ENCODE data around the gene PLK4. TPM values are rescaled to one million over a fixed set of nuclear protein-coding genes. Genes with fewer than 3 reads are reported as not detected.
A peak's percentile ranks its signal among the peaks of the same experiment; 100 is the strongest.
"Not testable (repeated sequence)": the region's sequence is repeated elsewhere in the genome, so short reads cannot be mapped to it uniquely, and the experiment has no call there.

The PLK4 gene
- total RNA-seq, 2 experiments from 2014 or later, result 44.7 to 52.3 TPM

GRCh38 chr4:127868196-127868595 lies 12.5 kb upstream of the PLK4 start:
- CTCF ChIA-PET, result no interaction called here
- H3K4me1 Mint-ChIP-seq (ENCODE audit: low read depth), result no peaks in the 10 kb centered on the region
- no peak for DNase-seq
- no peak overlapping the region for H3K27ac Mint-ChIP-seq
- peaks cover 2% of the 10 kb centered on the region for H3K36me3 Mint-ChIP-seq (ENCODE audit: low read depth)
- H3K9me3 Mint-ChIP-seq, result peaks cover 1% of the 10 kb centered on the region
- no peak overlapping the region for H3K4me3 Mint-ChIP-seq
- intact Hi-C loops (cut with micrococcal nuclease), result no loop called here
- no peaks in the 10 kb centered on the region for H3K27me3 Mint-ChIP-seq (ENCODE audit: low read depth)

GRCh38 chr4:127870281-127870680 lies 10.4 kb upstream of the PLK4 start:
- no peaks in the 10 kb centered on the region for H3K4me1 Mint-ChIP-seq (ENCODE audit: low read depth)
- no peak for DNase-seq
- no peaks in the 10 kb centered on the region for H3K27me3 Mint-ChIP-seq (ENCODE audit: low read depth)
- CTCF ChIA-PET, result no interaction called here
- intact Hi-C loops (cut with micrococcal nuclease), result no loop called here
- H3K36me3 Mint-ChIP-seq (ENCODE audit: low read depth), result peaks cover 8% of the 10 kb centered on the region
- no peak overlapping the region for H3K27ac Mint-ChIP-seq
- H3K4me3 Mint-ChIP-seq, result no peak overlapping the region
- H3K9me3 Mint-ChIP-seq, result no peaks in the 10 kb centered on the region

GRCh38 chr4:127870688-127871087 lies 10.0 kb upstream of the PLK4 start:
- CTCF ChIA-PET, result no interaction called here
- Mint-ChIP-seq H3K27ac (no peak overlapping the region), H3K4me3 (no peak overlapping the region), H3K36me3 (ENCODE audit: low read depth) (peaks cover 8% of the 10 kb centered on the region), H3K27me3 (ENCODE audit: low read depth) (no peaks in the 10 kb centered on the region), H3K4me1 (ENCODE audit: low read depth) (no peaks in the 10 kb centered on the region), H3K9me3 (no peaks in the 10 kb centered on the region)
- DNase-seq, result no peak
- intact Hi-C loops (cut with micrococcal nuclease), result no loop called here

- Mint-ChIP-seq H3K4me3 (no peak overlapping the region), H3K27ac (no peak overlapping the region), H3K36me3 (ENCODE audit: low read depth) (peaks cover 12% of the 10 kb centered on the region), H3K27me3 (ENCODE audit: low read depth) (peaks cover 2% of the 10 kb centered on the region), H3K4me1 (ENCODE audit: low read depth) (peaks cover 10% of the 10 kb centered on the region), H3K9me3 (no peaks in the 10 kb centered on the region)
- intact Hi-C loops (cut with micrococcal nuclease), result no loop called here
- DNase-seq, result no peak
- CTCF ChIA-PET, result interaction anchor here (0.7 kb wide), 1 partner anchor 895 kb away, joined by 3 read pairs; no protein-coding TSS in a partner anchor
Observed at GRCh38 chr4:127875791-127876190, 4.9 kb upstream of the PLK4 start.

GRCh38 chr4:127881563-127881864 lies 821 bp downstream of the PLK4 start:
- peak overlapping the region; percentile 98 for H3K27ac Mint-ChIP-seq
- H3K9me3 Mint-ChIP-seq, result no peaks in the 10 kb centered on the region
- DNase-seq, result no peak
- CTCF ChIA-PET, result interaction anchor here (1.1 kb wide), 1 partner anchor 84 kb away, joined by 4 read pairs; the partner anchor contains the start of gene ABHD18
- intact Hi-C loops (cut with micrococcal nuclease), result loop anchor here (1.0 to 5.0 kb wide), 4 partner anchors 115 to 971 kb away; no protein-coding TSS in a partner anchor
- peaks cover 35% of the 10 kb centered on the region for H3K36me3 Mint-ChIP-seq (ENCODE audit: low read depth)
- peaks cover 18% of the 10 kb centered on the region for H3K4me1 Mint-ChIP-seq (ENCODE audit: low read depth)
- peak overlapping the region; percentile 98 for H3K4me3 Mint-ChIP-seq
- peaks cover 3% of the 10 kb centered on the region for H3K27me3 Mint-ChIP-seq (ENCODE audit: low read depth)

- intact Hi-C loops (cut with micrococcal nuclease), result no loop called here
- Mint-ChIP-seq H3K27me3 (ENCODE audit: low read depth) (no peaks in the 10 kb centered on the region), H3K27ac (no peak overlapping the region), H3K36me3 (ENCODE audit: low read depth) (peaks cover 53% of the 10 kb centered on the region), H3K9me3 (no peaks in the 10 kb centered on the region), H3K4me3 (no peak overlapping the region), H3K4me1 (ENCODE audit: low read depth) (no peaks in the 10 kb centered on the region)
- no peak for DNase-seq
- CTCF ChIA-PET, result interaction anchor here (0.5 to 0.9 kb wide), 2 partner anchors 162 to 227 kb away, joined by 3 read pairs; no protein-coding TSS in a partner anchor
Observed at GRCh38 chr4:127888559-127888958, 7.9 kb downstream of the PLK4 start.

GRCh38 chr4:127889903-127890302 lies 9.2 kb downstream of the PLK4 start:
- CTCF ChIA-PET, result no interaction called here
- Mint-ChIP-seq H3K27ac (no peak overlapping the region), H3K9me3 (no peaks in the 10 kb centered on the region), H3K36me3 (ENCODE audit: low read depth) (peaks cover 52% of the 10 kb centered on the region), H3K4me3 (no peak overlapping the region), H3K4me1 (ENCODE audit: low read depth) (no peaks in the 10 kb centered on the region), H3K27me3 (ENCODE audit: low read depth) (no peaks in the 10 kb centered on the region)
- intact Hi-C loops (cut with micrococcal nuclease), result no loop called here
- DNase-seq, result no peak

GRCh38 chr4:127896069-127896468 lies 15.4 kb downstream of the PLK4 start:
- H3K36me3 Mint-ChIP-seq (ENCODE audit: low read depth), result peaks cover 28% of the 10 kb centered on the region
- no peak overlapping the region for H3K27ac Mint-ChIP-seq

GRCh38 chr4:127896528-127896927 lies 15.8 kb downstream of the PLK4 start:
- no peak overlapping the region for H3K4me3 Mint-ChIP-seq
- no peak overlapping the region for H3K27ac Mint-ChIP-seq
- CTCF ChIA-PET, result no interaction called here
- no peak for DNase-seq
- no peaks in the 10 kb centered on the region for H3K4me1 Mint-ChIP-seq (ENCODE audit: low read depth)
- no peaks in the 10 kb centered on the region for H3K27me3 Mint-ChIP-seq (ENCODE audit: low read depth)
- H3K36me3 Mint-ChIP-seq (ENCODE audit: low read depth), result peaks cover 29% of the 10 kb centered on the region
- peaks cover 4% of the 10 kb centered on the region for H3K9me3 Mint-ChIP-seq
- intact Hi-C loops (cut with micrococcal nuclease), result no loop called here

More at GRCh38 chr4:127896069-127896468, 15.4 kb downstream of the PLK4 start:
- CTCF ChIA-PET, result no interaction called here
- no peak for DNase-seq
- Mint-ChIP-seq H3K4me1 (ENCODE audit: low read depth) (no peaks in the 10 kb centered on the region), H3K4me3 (no peak overlapping the region), H3K9me3 (peaks cover 4% of the 10 kb centered on the region), H3K27me3 (ENCODE audit: low read depth) (no peaks in the 10 kb centered on the region)
- intact Hi-C loops (cut with micrococcal nuclease), result no loop called here

- peaks cover 20% of the 10 kb centered on the region for H3K36me3 Mint-ChIP-seq (ENCODE audit: low read depth)
- H3K4me3 Mint-ChIP-seq; H3K4me1 Mint-ChIP-seq (ENCODE audit: low read depth); H3K9me3 Mint-ChIP-seq; H3K27ac Mint-ChIP-seq; H3K27me3 Mint-ChIP-seq (ENCODE audit: low read depth); intact Hi-C loops (cut with micrococcal nuclease); DNase-seq; CTCF ChIA-PET: not testable (repeated sequence)
Observed at GRCh38 chr4:127899682-127900081, 19.0 kb downstream of the PLK4 start.

- Mint-ChIP-seq H3K36me3 (ENCODE audit: low read depth) (peaks cover 6% of the 10 kb centered on the region), H3K4me3 (no peak overlapping the region), H3K27ac (no peak overlapping the region), H3K4me1 (ENCODE audit: low read depth) (no peaks in the 10 kb centered on the region), H3K9me3 (peaks cover 6% of the 10 kb centered on the region), H3K27me3 (ENCODE audit: low read depth) (no peaks in the 10 kb centered on the region)
- intact Hi-C loops (cut with micrococcal nuclease), result no loop called here
- no peak for DNase-seq
- CTCF ChIA-PET, result no interaction called here
Observed at GRCh38 chr4:127905029-127905428, 24.3 kb downstream of the PLK4 start.

- no peak overlapping the region for H3K4me3 Mint-ChIP-seq
- no peaks in the 10 kb centered on the region for H3K27me3 Mint-ChIP-seq (ENCODE audit: low read depth)
- H3K36me3 Mint-ChIP-seq (ENCODE audit: low read depth), result peaks cover 15% of the 10 kb centered on the region
- intact Hi-C loops (cut with micrococcal nuclease), result no loop called here
- CTCF ChIA-PET, result no interaction called here
- no peaks in the 10 kb centered on the region for H3K9me3 Mint-ChIP-seq
- no peak overlapping the region for H3K27ac Mint-ChIP-seq
- DNase-seq, result no peak
- no peaks in the 10 kb centered on the region for H3K4me1 Mint-ChIP-seq (ENCODE audit: low read depth)
Observed at GRCh38 chr4:127916512-127916911, 35.8 kb downstream of the PLK4 start.

GRCh38 chr4:127917151-127917550 lies 36.5 kb downstream of the PLK4 start:
- intact Hi-C loops (cut with micrococcal nuclease), result no loop called here
- H3K36me3 Mint-ChIP-seq (ENCODE audit: low read depth), result peaks cover 15% of the 10 kb centered on the region
- H3K4me1 Mint-ChIP-seq (ENCODE audit: low read depth), result no peaks in the 10 kb centered on the region
- H3K4me3 Mint-ChIP-seq, result no peak overlapping the region
- no peaks in the 10 kb centered on the region for H3K27me3 Mint-ChIP-seq (ENCODE audit: low read depth)
- CTCF ChIA-PET, result no interaction called here
- no peaks in the 10 kb centered on the region for H3K9me3 Mint-ChIP-seq
- no peak for DNase-seq
- H3K27ac Mint-ChIP-seq, result no peak overlapping the region

- Mint-ChIP-seq H3K27me3 (ENCODE audit: low read depth) (no peaks in the 10 kb centered on the region), H3K27ac (no peak overlapping the region), H3K4me1 (ENCODE audit: low read depth) (no peaks in the 10 kb centered on the region), H3K4me3 (no peak overlapping the region), H3K36me3 (ENCODE audit: low read depth) (peaks cover 31% of the 10 kb centered on the region), H3K9me3 (no peaks in the 10 kb centered on the region)
- intact Hi-C loops (cut with micrococcal nuclease), result no loop called here
- DNase-seq, result no peak
- CTCF ChIA-PET, result no interaction called here
Observed at GRCh38 chr4:127920521-127920920, 39.8 kb downstream of the PLK4 start.

All from activated naive CD4-positive, alpha-beta T cell treated with anti-CD3 and anti-CD28 coated beads for 36 hours (primary cell).